SK-N-SH treated with all-trans-retinoic acid at 6 μM for 48 hours (cell line): ENCODE measurements around the gene KIAA0753.

Experiments
- ARNTL ChIP-seq: fragments of 450-650 bp; formaldehyde crosslinking; IDR thresholded peaks from 2 replicates; pipeline ENCODE4 v1.5.0; 2020; ENCODE audit warnings: low read depth, mild to moderate bottlenecking, moderate library complexity, borderline replicate concordance
- CREB5 ChIP-seq: fragments of 250-450 bp; sonication (Bioruptor Pico); IDR thresholded peaks from 2 replicates; pipeline ENCODE4 v1.5.1; 2020; ENCODE audit warnings: low read depth, mild to moderate bottlenecking, moderate library complexity
- CSRNP3 ChIP-seq: fragments of 250-450 bp; sonication (Bioruptor Pico); IDR thresholded peaks from 2 replicates; pipeline ENCODE4 v1.5.1; 2021; ENCODE audit warnings: mild to moderate bottlenecking, moderate library complexity
- ESRRG ChIP-seq: fragments of 250-450 bp; sonication (Bioruptor Pico); IDR thresholded peaks from 2 replicates; pipeline ENCODE4 v1.6.1; 2021; ENCODE audit warnings: mild to moderate bottlenecking
- RARB ChIP-seq: fragments of 250-450 bp; sonication (Bioruptor Pico); IDR thresholded peaks from 2 replicates; pipeline ENCODE4 v1.8.0; 2021; ENCODE audit warnings: mild to moderate bottlenecking, moderate library complexity
- TOX ChIP-seq: fragments of 250-450 bp; sonication (Bioruptor Pico); IDR thresholded peaks from 2 replicates; pipeline ENCODE4 v1.8.0; 2021; ENCODE audit warnings: mild to moderate bottlenecking, moderate library complexity, borderline replicate concordance
- ZNF8 ChIP-seq: fragments of 450-650 bp; formaldehyde crosslinking; IDR thresholded peaks from 2 replicates; pipeline ENCODE4 v1.5.0; 2020; ENCODE audit warnings: mild to moderate bottlenecking, moderate library complexity

- no peak for TF ChIP-seq ESRRG
- no peak for TF ChIP-seq RARB (CRISPR knock-in tag)
- TF ChIP-seq CREB5 (CRISPR knock-in tag), result no peak
- TF ChIP-seq ARNTL, result no peak
- no peak for TF ChIP-seq CSRNP3 (CRISPR knock-in tag)
- TF ChIP-seq ZNF8 (CRISPR knock-in tag), result no peak
- no peak for TF ChIP-seq TOX
Measured at GRCh38 chr17:6589266-6589946, 51.1 kb downstream of the KIAA0753 start.
